Ureter (tissue), 1 donor: Measurements from ENCODE around the gene TAC3. TPM values are rescaled to one million over a fixed set of nuclear protein-coding genes. Genes with fewer than 3 reads are reported as not detected.
"Not testable (repeated sequence)": the region's sequence is repeated elsewhere in the genome, so short reads cannot be mapped to it uniquely, and the experiment has no call there.

Source experiments
- DNase-seq: peaks from one replicate; pipeline ENCODE4 v3.0.0-alpha.2; 2020; ENCODE audit warnings: low spot score
- total RNA-seq: library from RNA; stranded (reverse); gene quantifications from one replicate; pipeline ENCODE4 v1.2.4, GENCODE V29; 2023
- donor health status: DM: yes; HTN: yes; CAD: no.

Gene TAC3
- total RNA-seq, 1 donor from 2014 or later = not detected

GRCh38 chr12:57037264-57037663 lies 20.9 kb upstream of the TAC3 start:
- no peak for DNase-seq

- no peak for DNase-seq
Observed at GRCh38 chr12:57033431-57033830, 17.1 kb upstream of the TAC3 start.

GRCh38 chr12:57031789-57032188 lies 15.5 kb upstream of the TAC3 start:
- DNase-seq = no peak

- DNase-seq = no peak
Observed at GRCh38 chr12:57031138-57031725, 14.9 kb upstream of the TAC3 start.

GRCh38 chr12:57029457-57029856 lies 13.1 kb upstream of the TAC3 start:
- DNase-seq = no peak

- no peak for DNase-seq
Observed at GRCh38 chr12:57027805-57028153, 11.4 kb upstream of the TAC3 start.

GRCh38 chr12:57027011-57027804 lies 10.9 kb upstream of the TAC3 start:
- no peak for DNase-seq

- DNase-seq = no peak
Observed at GRCh38 chr12:57025196-57025595, 8.9 kb upstream of the TAC3 start.

GRCh38 chr12:57022324-57022723 lies 6.0 kb upstream of the TAC3 start:
- not testable (repeated sequence) for DNase-seq

GRCh38 chr12:57019983-57020719 lies 3.8 kb upstream of the TAC3 start:
- DNase-seq = no peak

- no peak for DNase-seq
Observed at GRCh38 chr12:57018906-57019305, 2.6 kb upstream of the TAC3 start.

- DNase-seq = not testable (repeated sequence)
Observed at GRCh38 chr12:57018353-57018752, 2.0 kb upstream of the TAC3 start.

- DNase-seq = no peak
Observed at GRCh38 chr12:57012600-57013465, 3.5 kb downstream of the TAC3 start.

GRCh38 chr12:57011438-57012424 lies 4.6 kb downstream of the TAC3 start:
- no peak for DNase-seq

GRCh38 chr12:57010627-57011247 lies 5.6 kb downstream of the TAC3 start:
- no peak for DNase-seq

GRCh38 chr12:57009949-57010626 lies 6.2 kb downstream of the TAC3 start:
- no peak for DNase-seq

GRCh38 chr12:57008178-57008577 lies 8.2 kb downstream of the TAC3 start:
- DNase-seq = no peak

GRCh38 chr12:57006809-57007475 lies 9.4 kb downstream of the TAC3 start:
- no peak for DNase-seq
